A673 (cell line): ENCODE measurements around the gene KIRREL3.

Experiments
- CTCF ChIP-seq: fragments of 300-800, 200-600 bp; sonication (generic); conservative IDR thresholded peaks from 2 replicates; pipeline ENCODE4 v1.5.1; 2017; ENCODE audit warnings: low read depth, mild to moderate bottlenecking, antibody characterized with exemption, low read length, moderate library complexity, mixed read lengths
- EZH2 ChIP-seq: fragments of 200-600 bp; sonication (generic); IDR thresholded peaks from 2 replicates; pipeline ENCODE4 v1.6.1; 2017; ENCODE audit warnings: borderline replicate concordance, low read depth, mild to moderate bottlenecking, mixed read lengths, antibody characterized with exemption, low read length; ENCODE audit not compliant: poor library complexity, severe bottlenecking

DNA sequence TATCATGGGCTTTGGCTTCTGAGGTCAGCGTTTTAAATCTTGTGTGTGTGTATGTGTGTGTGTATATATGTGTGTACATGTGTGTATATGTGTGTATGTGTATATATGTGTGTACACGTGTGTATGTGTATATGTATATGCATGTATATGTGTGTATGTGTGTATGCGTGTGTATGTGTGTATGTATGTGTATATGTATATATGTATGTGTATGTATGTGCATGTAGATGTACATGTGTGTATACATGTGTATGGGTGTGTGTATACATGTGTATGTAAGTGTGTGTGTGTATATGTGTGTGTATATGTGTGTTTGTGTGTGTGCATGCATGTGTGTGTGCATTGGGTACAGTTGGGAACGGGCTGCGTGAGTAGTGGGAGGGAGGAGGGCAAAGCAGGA lies 522.1 kb downstream of the KIRREL3 start:
- TF ChIP-seq CTCF (no peak), EZH2 (no peak)
